H1 (cell line): Measurements from ENCODE around the gene SLC25A42. TPM values are rescaled to one million over a fixed set of nuclear protein-coding genes. Genes with fewer than 3 reads are reported as not detected.

ENCODE experiments used
- HDAC2 ChIP-seq, 2 experiments: fragments of 300-600 bp in 1 of 2; sonication (generic) in 1 of 2; IDR thresholded peaks; 2 replicates each; pipeline ENCODE4 v1.6.1; 2011 to 2012; ENCODE audit warnings: low read depth in 2 of 2, low read length in 2 of 2, mild to moderate bottlenecking in 2 of 2, moderate library complexity in 2 of 2, borderline replicate concordance in 1 of 2, inconsistent platforms in 1 of 2
- KDM4A ChIP-seq: IDR thresholded peaks from one replicate; pipeline ENCODE4 v1.7.1; 2012; ENCODE audit warnings: low read depth, mild to moderate bottlenecking, moderate library complexity, low read length, inconsistent platforms; ENCODE audit not compliant: severe bottlenecking
- MAFK ChIP-seq: IDR thresholded peaks from 2 replicates; pipeline ENCODE4 v1.6.1; 2012; ENCODE audit warnings: low read depth, mild to moderate bottlenecking, improper control_type of control experiment, low read length
- RXRA ChIP-seq: IDR thresholded peaks from 2 replicates; pipeline ENCODE4 v1.6.1; 2011; ENCODE audit warnings: low read depth, mild to moderate bottlenecking, low read length, moderate library complexity; ENCODE audit not compliant: insufficient read depth
- SAP30 ChIP-seq: fragments of 300-600 bp; sonication (generic); IDR thresholded peaks from 2 replicates; pipeline ENCODE4 v1.7.1; 2012; ENCODE audit warnings: low read length, moderate library complexity, mild to moderate bottlenecking, inconsistent platforms; ENCODE audit not compliant: insufficient read depth, insufficient replicate concordance
- SIN3A ChIP-seq, 2 experiments: IDR thresholded peaks in 1 of 2; conservative IDR thresholded peaks in 1 of 2; 2 replicates each; pipeline ENCODE4 v1.6.1; 2011 to 2012; ENCODE audit warnings: low read length in 2 of 2, improper control_type of control experiment in 1 of 2, low read depth in 1 of 2, mild to moderate bottlenecking in 1 of 2
- polyA plus RNA-seq, 7 experiments: library from polyadenylated mRNA; depleted of rRNA in 3 of 7; stranded (reverse) in 5 of 7; unstranded in 2 of 7; fragments of >200 nt in 5 of 7; fragments of 200-250 nt in 2 of 7; gene quantifications; 1 replicate in 5 of 7; 2 replicates in 1 of 7; 4 replicates in 1 of 7; pipeline versions ENCODE4 v1.2.1 to v1.2.3, GENCODE V29; 2011 to 2013; ENCODE audit warnings: missing spikeins in 2 of 7, mixed read lengths in 2 of 7
- total RNA-seq: library from RNA; stranded (reverse); fragmentation: NEBNext Ultra II Directional; extraction: Animal tissue kit (Norgen Biotek cat#: 25700); gene quantifications from 2 replicates; pipeline ENCODE4 v1.2.1, GENCODE V29; 2021

Gene SLC25A42
- total and polyA plus RNA-seq, 2 of the 8 experiments (the other 6 are each of a cell fraction or from before 2014, with no cell fraction given): 5.9 to 6.2 TPM

DNA sequence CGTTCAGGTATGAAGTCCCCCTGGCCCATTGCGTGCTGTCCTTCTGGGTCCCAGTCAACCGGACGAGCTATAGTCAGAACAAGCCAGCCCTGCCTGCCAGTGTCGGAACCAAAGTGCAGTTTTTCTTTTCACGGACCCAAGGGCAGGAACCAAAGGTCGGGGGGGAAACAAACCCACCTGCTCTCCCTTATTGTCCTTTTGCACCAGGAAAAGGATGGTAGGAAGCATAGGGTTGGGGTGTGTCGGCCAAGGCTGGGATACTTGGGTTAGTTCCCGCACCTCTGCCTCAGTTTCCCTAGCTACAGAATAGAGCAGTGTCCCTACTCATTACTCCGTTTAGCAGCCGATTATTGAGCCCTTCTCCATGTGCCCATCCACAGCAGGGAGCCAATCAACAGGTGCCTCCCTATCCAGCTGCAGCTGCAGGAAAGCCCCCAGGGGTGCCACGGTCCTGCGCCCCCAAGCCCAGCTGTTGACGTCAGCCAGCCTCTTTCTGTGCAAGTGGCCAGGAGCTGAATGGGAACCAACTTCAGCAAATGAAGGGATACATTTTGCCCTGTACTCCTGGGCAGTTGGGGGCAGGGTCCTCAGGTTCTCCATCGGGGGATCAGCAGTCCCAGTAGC lies 9.4 kb upstream of the SLC25A42 start (continued):
- no peak for TF ChIP-seq SAP30
- no peak for TF ChIP-seq RXRA
- TF ChIP-seq KDM4A: no peak
- TF ChIP-seq MAFK: no peak
- no peak for TF ChIP-seq SIN3A (conservative IDR thresholded peaks at IDR 0.05 in 1 of 2, IDR thresholded peaks at IDR 0.05 in 1 of 2; ENCODE audit: low read depth in 1 of 2, low read length in 2 of 2)
- no peak for TF ChIP-seq HDAC2 (IDR thresholded peaks at IDR 0.05; ENCODE audit: borderline replicate concordance in 1 of 2, low read depth in 2 of 2, low read length in 2 of 2)
